ENCODE measurements around the gene MAPK14.
A peak's percentile ranks its signal among the peaks of the same experiment; 100 is the strongest.
"Not testable (repeated sequence)": the region's sequence is repeated elsewhere in the genome, so short reads cannot be mapped to it uniquely, and the experiment has no call there.

The MAPK14 gene

DNA sequence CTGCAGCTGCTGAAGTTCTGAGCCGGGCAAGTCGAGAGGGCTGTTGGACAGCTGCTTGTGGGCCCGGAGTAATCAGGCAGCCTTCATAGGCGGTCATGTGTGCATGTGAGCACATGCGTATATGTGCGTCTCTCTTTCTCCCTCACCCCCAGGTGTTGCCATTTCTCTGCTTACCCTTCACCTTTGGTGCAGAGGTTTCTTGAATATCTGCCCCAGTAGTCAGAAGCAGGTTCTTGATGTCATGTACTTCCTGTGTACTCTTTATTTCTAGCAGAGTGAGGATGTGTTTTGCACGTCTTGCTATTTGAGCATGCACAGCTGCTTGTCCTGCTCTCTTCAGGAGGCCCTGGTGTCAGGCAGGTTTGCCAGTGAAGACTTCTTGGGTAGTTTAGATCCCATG, 81.5 kb downstream of the MAPK14 start:
- DNase-seq = no peak

GRCh38 chr6:36110050-36110449, 82.4 kb downstream of the MAPK14 start:
- no peak for DNase-seq

DNA sequence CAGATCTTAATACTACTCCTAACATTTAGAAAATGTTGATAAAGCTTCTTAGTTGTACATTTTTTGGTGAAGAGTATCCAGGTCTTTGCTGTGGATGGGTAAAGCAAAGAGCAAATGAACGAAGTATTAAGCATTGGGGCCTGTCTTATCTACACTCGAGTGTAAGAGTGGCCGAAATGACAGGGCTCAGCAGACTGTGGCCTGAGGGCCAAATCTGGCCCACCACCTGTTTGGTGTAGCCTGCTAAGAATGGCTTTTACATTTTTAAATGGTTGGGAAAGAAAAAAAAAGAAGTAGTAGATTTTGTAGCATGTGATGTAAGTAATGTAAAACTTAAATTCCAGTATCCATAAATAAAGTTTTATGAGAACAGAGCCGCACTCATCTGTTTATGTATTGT, 83.3 kb downstream of the MAPK14 start:
- no peak for DNase-seq

- DNase-seq = no peak
These were observed 83.9 kb downstream of the MAPK14 start for GRCh38 chr6:36111526-36111925.

DNA sequence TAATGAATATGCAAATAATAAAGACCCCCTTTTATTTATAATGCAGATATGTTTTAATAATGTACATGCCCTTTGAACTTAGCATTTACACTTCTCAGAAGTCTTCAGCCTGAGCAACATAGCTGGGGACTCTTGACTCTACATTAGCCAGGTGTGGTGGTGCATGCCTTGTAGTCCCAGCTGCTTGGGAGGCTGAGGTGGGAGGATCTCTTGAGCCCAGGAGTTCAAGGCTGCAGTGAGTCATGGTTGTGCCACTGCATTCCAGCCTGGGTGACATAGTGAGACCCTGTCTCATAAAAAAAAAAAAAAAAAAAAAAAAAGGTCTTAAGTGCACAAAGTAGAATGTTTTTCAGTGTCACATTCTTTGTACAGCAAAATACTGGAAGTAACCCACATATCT, 85.4 kb downstream of the MAPK14 start:
- no peak for DNase-seq

GRCh38 chr6:36113703-36114102, 86.1 kb downstream of the MAPK14 start:
- DNase-seq = no peak

DNA sequence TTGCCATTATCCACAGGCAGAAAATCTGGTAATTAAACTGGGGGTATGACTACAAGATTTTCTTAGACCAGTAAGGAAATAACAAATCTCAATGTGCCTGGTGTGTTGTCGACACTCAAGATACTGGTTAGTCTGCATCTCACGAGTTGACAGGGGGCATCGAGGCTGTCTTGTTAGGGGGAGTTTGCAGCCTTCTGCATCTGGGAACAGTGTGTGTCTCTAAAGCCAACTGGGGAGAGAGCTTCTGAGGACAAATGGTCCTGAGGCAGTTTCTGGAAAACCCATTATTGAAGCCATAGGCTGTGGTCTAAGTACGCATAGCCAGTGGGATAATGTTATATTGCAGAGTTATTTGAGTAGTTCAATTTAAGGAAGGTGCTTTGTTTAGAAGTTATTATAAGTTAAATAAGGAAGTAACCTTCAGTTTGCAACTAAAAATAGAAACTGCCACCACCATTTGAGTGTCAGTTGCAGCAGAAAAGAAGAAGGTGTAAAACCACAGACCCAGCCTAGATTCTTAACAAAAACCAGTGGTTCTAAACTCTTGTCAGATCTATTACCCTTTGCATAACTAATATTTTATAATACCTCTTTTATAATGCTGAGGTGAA, 87.3 kb downstream of the MAPK14 start:
- DNase-seq = no peak

GRCh38 chr6:36115412-36115811, 87.8 kb downstream of the MAPK14 start:
- no peak for DNase-seq

GRCh38 chr6:36116066-36116864, 88.7 kb downstream of the MAPK14 start:
- no peak for DNase-seq

DNA sequence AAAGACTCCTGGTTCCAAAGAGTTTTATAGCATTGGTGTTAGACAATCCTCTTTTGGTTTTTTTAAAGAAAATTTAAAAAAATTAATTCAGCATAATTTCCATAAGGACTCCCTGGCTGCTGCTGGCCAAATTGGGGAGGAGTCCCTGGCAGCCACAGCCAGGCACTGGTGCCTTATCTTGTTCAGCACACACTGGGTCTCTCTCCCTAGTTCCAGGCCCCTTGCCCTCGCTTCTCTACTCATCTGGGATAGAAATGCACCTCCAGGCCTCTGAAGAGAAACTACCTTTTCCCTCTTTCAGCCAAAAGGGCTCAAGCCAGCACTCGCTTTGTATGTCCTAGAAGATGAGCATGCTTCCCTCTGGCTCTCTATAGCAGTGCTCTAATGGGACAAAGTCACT, 89.3 kb downstream of the MAPK14 start:
- no peak for DNase-seq

DNA sequence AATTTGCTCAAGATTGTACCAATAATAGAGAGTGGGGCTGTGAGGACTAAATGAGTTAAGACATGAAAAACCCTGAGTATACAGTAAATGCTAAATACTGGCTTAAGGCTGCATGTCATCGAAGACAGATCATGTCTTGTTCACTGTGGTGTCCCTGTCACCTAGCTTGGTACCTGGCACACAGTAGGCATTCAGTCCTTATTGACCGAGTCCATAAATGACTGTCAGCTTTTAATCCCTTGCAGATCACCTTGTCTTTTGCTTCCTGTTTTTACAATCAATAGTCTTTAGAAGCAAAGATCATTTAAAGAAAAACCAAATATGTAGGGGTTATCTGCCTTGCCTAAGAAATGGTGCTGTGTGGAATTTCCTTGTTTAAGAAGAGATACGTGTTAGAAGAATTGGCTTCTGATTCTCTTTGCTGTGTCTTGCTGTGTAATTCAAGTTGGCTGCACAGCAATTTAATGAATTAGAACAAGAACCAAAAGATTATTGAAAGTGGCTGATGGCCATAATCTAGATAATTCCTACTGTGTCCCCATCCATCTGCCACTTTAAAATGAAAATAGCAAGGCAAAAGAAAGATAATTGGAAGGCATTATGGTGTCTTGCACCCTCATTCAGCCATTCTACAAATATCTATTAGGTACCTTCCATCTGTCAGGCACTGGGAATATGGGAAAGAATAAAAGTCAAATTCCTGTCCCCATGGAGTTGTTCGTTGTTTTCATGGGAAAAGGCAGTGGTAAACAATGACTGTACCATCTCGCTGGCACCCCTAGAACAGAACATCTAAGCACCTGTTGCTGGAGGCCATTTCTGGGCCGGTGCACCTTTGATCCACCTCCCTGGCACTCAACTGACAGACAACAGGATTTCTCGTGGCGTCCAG, 90.3 kb downstream of the MAPK14 start:
- DNase-seq = no peak

DNA sequence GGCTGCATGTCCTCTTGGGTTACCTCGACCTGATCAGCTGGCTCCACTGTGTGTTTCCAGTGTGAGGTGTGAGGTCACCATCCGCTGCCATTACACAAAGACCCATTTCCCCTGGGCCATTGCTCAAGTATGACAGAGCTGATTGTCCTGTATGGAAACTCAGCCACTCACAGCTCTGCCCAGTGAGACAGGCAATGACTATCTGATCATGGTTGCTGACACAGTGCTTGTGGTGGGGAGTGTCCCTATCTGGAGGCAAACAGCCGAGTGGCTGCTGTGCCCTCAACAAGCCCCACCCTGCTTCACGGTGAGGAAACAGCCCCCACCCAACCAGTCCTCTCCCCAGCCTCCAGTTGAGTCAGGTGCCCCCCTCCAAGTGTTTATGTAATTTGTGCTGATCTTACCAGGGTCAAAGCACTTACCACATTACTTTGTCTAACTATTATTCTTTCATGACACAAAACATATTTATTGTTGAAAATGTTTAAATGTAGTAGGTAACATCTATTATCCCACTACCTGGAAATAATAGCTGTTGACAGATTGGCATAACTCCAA, 91.0 kb downstream of the MAPK14 start:
- DNase-seq = peak; percentile 45

GRCh38 chr6:36119209-36119608, 91.6 kb downstream of the MAPK14 start:
- no peak for DNase-seq

GRCh38 chr6:36120018-36120417, 92.4 kb downstream of the MAPK14 start:
- no peak for DNase-seq

DNA sequence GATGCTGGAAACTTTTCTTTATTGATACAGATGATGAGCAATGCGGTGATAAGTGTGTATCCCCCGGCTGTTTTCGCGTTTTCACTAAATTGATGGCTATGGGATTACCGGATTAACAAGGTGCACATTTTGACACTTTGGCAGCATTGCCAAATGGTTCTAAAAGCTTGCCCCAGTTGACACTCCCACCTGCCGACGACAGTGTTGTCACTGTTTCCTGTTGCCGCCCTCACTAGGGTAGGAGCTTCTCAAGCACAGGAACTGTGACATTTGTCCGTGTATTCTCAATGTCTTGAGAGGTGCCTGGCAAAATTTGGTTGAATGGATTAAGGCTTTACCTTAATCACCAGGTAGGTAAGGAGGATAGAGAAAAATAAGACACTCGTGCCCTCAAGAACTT, 92.9 kb downstream of the MAPK14 start:
- DNase-seq = peak; percentile 66

DNA sequence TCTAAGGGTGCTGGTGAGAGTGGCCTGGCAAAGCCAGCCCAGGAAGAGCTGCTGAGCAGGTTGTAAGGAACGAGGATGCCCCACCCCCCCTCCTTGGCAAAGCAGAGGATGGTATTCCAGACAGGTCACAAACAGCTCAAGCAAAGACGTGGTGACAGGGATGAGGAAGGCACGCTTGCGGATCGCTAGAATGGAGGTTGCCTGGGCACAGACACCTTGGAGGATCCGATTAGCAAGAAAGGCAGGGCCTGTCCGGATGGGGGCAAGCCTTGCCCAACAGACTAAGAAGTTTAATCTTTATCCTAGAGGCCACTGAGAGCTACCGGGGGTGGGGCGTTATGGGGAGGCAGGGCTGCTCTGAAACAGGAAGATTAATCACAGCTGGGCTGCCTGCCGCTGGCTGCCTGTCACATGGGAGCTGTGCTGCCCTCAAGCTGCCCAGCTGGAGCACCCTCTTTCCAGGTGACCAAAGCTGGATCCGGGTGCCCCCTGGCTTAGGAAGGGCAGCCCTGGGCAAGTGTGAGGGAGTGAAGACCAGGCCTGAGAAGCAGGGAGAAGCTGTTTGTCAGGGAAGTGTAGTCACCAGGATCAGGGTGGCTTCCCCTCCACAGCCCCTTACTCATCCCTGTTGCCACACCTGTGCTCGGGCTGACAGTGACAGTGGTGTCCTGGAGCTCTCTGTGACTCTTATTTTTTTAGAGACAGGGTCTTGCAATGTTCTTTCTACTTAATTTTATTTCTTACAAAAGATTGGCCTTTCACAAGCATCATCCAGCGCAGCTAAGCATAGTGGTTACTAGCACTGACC, 93.6 kb downstream of the MAPK14 start:
- DNase-seq = peak; percentile 53

- no peak for DNase-seq
These were observed 94.3 kb downstream of the MAPK14 start for GRCh38 chr6:36121787-36122494.

- no peak for DNase-seq
These were observed 95.1 kb downstream of the MAPK14 start for GRCh38 chr6:36122495-36123269.

DNA sequence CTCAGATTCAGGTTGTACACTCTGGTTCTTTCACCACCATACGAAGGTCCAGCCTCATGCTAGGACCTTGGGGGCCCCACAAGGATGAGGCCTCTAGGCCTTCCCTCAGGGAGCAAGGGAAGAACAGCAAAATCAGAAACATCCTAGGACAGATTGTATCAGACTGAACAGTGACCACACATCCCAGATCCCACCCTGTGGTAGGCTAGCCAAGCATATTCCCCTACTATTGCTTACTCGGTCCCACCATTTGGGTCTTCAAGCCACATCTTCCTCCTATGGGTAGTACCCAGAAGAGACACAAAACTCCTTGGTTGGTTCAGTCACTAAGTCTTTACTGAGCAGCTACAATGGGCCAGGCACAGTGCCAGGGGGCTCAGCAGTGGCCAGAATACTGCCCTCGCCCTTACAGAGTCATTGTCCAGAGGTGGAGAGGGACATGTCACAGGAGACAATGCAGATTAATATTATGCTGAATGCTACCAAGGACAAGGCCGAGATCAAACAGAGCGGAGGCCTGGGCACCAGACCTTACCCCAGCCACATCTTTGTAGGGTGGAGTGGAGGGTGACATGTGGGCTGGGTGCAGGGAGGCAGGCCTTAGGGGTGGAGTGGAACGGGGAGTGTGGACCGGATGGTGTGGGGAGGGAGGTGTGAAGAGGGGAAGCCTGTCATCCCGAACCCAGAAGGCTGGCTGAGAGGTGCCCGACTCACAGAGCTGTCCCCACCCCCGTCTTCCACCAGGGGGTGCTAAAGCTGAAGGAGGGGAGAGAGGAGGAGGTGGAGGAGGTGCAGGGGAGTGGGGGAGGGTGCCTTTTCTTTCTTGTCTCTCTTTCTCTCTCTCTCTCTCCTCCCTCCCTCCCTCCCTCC, 95.9 kb downstream of the MAPK14 start:
- DNase-seq = peak; percentile 84

GRCh38 chr6:36124346-36124745, 96.7 kb downstream of the MAPK14 start:
- not testable (repeated sequence) for DNase-seq
